GDM1 (cell line): ENCODE measurements around the gene NSDHL.

Source experiments
- DNase-seq: peaks from one replicate; lab custom pipeline; 2025; lab: John Stamatoyannopoulos, UW

Gene NSDHL

GRCh38 chrX:152915541-152916241 is 84.8 kb downstream of the NSDHL start:
- no peak for DNase-seq

- DNase-seq, result no peak
Measured at GRCh38 chrX:152917656-152918579, 87.1 kb downstream of the NSDHL start.

GRCh38 chrX:152918707-152919106 is 87.8 kb downstream of the NSDHL start:
- no peak for DNase-seq
